Measurements from ENCODE around the gene TMEM178B.
A peak's percentile ranks its signal among the peaks of the same experiment; 100 is the strongest.

Gene TMEM178B

GRCh38 chr7:141481971-141482370, 408.1 kb downstream of the TMEM178B start:
- no peak for DNase-seq

- no peak for DNase-seq
Observed at GRCh38 chr7:141483044-141483443, 409.2 kb downstream of the TMEM178B start.

GRCh38 chr7:141484907-141485306, 411.0 kb downstream of the TMEM178B start:
- DNase-seq: no peak

GRCh38 chr7:141486959-141487358, 413.1 kb downstream of the TMEM178B start:
- DNase-seq: no peak

- DNase-seq: no peak
Observed at GRCh38 chr7:141490474-141490873, 416.6 kb downstream of the TMEM178B start.

- no peak for DNase-seq
Observed at GRCh38 chr7:141495057-141495456, 421.2 kb downstream of the TMEM178B start.

- DNase-seq: no peak
Observed at GRCh38 chr7:141497391-141497790, 423.5 kb downstream of the TMEM178B start.

- no peak for DNase-seq
Observed at GRCh38 chr7:141500608-141501007, 426.7 kb downstream of the TMEM178B start.

GRCh38 chr7:141501451-141501850, 427.6 kb downstream of the TMEM178B start:
- no peak for DNase-seq

GRCh38 chr7:141511316-141511675, 437.4 kb downstream of the TMEM178B start:
- DNase-seq: no peak

GRCh38 chr7:141511676-141512396, 438.0 kb downstream of the TMEM178B start:
- DNase-seq: peak; percentile 23

- no peak for DNase-seq
Observed at GRCh38 chr7:141512597-141512996, 438.7 kb downstream of the TMEM178B start.

GRCh38 chr7:141513720-141514119, 439.9 kb downstream of the TMEM178B start:
- DNase-seq: no peak

GRCh38 chr7:141515941-141516340, 442.1 kb downstream of the TMEM178B start:
- DNase-seq: no peak

- no peak for DNase-seq
Observed at GRCh38 chr7:141519623-141520022, 445.8 kb downstream of the TMEM178B start.

- DNase-seq: no peak
Observed at GRCh38 chr7:141522657-141523342, 448.9 kb downstream of the TMEM178B start.

GRCh38 chr7:141525973-141526514, 452.2 kb downstream of the TMEM178B start:
- no peak for DNase-seq

- DNase-seq: peak; percentile 6
Observed at GRCh38 chr7:141527076-141527475, 453.2 kb downstream of the TMEM178B start.

- DNase-seq: no peak
Observed at GRCh38 chr7:141528399-141528798, 454.5 kb downstream of the TMEM178B start.
